ENCODE data around the gene NPAS3. TPM values are rescaled to one million over a fixed set of nuclear protein-coding genes. Genes with fewer than 3 reads are reported as not detected.

Gene NPAS3
- total RNA-seq, 6 experiments from 2014 or later = 0.11 to 0.83 (median 0.21) TPM; not detected in 2

DNA sequence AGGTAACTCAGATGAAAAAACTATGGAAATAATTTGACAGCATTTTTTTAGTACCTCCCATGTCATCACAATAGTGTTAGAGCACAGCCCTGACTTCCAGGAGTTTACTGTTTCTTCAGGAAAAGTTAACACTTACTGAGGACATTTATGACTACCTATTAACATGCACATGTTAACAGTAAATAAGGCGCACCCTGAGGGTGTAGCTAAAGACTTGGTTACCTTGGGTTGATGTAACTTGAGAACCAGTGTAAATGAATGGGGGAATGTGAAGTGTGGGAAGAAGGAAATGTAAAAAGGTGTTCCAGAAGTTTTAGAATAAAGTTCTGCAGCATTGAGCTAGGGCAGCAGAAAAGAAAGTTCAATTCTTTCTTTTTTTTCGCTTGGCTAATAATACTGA, 646.0 kb downstream of the NPAS3 start:
- no peaks in the 10 kb centered on the region for H3K36me3 ChIP-seq
- TF ChIP-seq CTCF (IDR thresholded peaks at IDR 0.05) (no peak), POLR2A (IDR thresholded peaks at IDR 0.05) (no peak)
- no peaks in the 10 kb centered on the region for H3K9me3 ChIP-seq
- ATAC-seq = no peak
- WGBS (ENCODE audit: insufficient coverage, low coverage, low lambda C conversion rate, missing lambda C conversion rate) = 45% methylated on average over 2 of the region's 2 CpGs
- no peak for DNase-seq
- no peak overlapping the region for H3K27ac ChIP-seq
- H3K4me3 ChIP-seq = no peak overlapping the region
- H3K4me1 ChIP-seq = no peaks in the 10 kb centered on the region
- intact Hi-C loops (cut with DNase I) = no loop called here
- no peaks in the 10 kb centered on the region for H3K27me3 ChIP-seq

DNA sequence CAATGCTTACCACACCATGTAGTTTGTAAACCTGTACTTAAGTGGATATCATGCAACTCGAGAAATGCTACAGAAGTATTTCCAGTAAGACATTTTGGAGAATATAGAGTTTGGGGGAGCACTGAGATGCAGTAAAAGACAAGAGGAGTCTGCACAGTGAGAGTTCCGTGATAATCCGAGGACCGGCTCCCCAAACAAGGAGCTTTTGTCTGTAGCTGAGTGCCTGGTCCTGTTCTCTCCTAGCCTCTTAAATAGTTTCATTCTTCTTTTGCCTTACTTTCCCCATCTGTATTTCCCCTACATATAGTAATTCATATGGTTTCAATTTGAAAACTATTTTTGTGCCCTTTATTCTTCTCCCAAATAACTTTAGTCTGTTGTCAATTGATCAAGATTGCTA, 648.1 kb downstream of the NPAS3 start:
- Histone ChIP-seq H3K27me3 (no peaks in the 10 kb centered on the region), H3K4me3 (no peak overlapping the region), H3K4me1 (no peaks in the 10 kb centered on the region), H3K36me3 (no peaks in the 10 kb centered on the region), H3K9me3 (no peaks in the 10 kb centered on the region), H3K27ac (no peak overlapping the region)
- 74% methylated on average over 4 of the region's 4 CpGs for WGBS (ENCODE audit: insufficient coverage, low coverage, low lambda C conversion rate, missing lambda C conversion rate)
- no peak for ATAC-seq
- TF ChIP-seq CTCF (IDR thresholded peaks at IDR 0.05) (no peak), POLR2A (IDR thresholded peaks at IDR 0.05) (no peak)
- no peak for DNase-seq
- intact Hi-C loops (cut with DNase I) = no loop called here

DNA sequence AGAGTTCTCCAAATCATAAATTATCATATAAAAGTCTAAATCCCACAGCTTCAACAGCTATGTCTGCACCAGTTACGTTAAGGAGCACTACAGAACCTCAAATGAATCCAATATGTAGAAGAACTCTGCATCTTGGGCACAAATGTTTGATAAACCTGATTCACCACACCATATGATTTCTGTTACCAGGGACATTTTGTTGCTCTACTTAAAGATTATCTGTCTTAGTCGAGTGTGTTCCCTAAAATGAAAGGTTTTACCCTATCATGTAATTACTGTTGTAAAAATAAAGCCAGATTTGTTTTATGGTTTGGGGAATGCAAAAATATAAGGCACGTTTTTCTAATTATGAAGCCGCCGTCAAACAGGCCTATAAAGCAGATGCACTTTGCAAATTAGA, 649.1 kb downstream of the NPAS3 start:
- no peaks in the 10 kb centered on the region for H3K4me1 ChIP-seq
- WGBS (ENCODE audit: insufficient coverage, low coverage, low lambda C conversion rate, missing lambda C conversion rate) = 60% methylated on average over 5 of the region's 5 CpGs
- DNase-seq (no peak), ATAC-seq (no peak)
- no peak overlapping the region for H3K27ac ChIP-seq
- no peak for TF ChIP-seq POLR2A (IDR thresholded peaks at IDR 0.05)
- TF ChIP-seq CTCF (IDR thresholded peaks at IDR 0.05) = no peak
- H3K36me3 ChIP-seq = no peaks in the 10 kb centered on the region
- intact Hi-C loops (cut with DNase I) = no loop called here
- H3K9me3 ChIP-seq = no peaks in the 10 kb centered on the region
- no peaks in the 10 kb centered on the region for H3K27me3 ChIP-seq
- H3K4me3 ChIP-seq = no peak overlapping the region

DNA sequence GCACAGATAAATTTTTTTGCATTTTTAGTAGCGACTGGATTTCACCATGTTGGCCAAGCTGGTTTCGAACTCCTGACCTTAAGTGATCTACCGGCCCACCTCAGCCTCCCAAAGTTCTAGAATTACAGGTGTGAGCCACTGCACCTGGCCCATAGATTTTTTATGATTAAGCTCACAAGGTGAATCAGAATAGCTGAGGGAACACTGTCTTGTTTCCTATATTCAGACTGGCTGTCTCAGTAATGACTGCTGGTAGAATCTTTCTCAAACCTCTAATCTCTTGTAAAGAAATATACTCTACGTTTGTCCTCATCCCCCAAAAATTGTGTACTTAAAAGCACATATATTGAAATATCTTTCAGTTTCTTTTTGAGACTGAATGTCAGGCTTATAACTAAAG, 650.1 kb downstream of the NPAS3 start:
- H3K36me3 ChIP-seq = no peaks in the 10 kb centered on the region
- H3K27me3 ChIP-seq = no peaks in the 10 kb centered on the region
- no peaks in the 10 kb centered on the region for H3K4me1 ChIP-seq
- no peaks in the 10 kb centered on the region for H3K9me3 ChIP-seq
- no peak overlapping the region for H3K4me3 ChIP-seq
- no peak for TF ChIP-seq POLR2A (IDR thresholded peaks at IDR 0.05)
- no peak for TF ChIP-seq CTCF (IDR thresholded peaks at IDR 0.05)
- no peak overlapping the region for H3K27ac ChIP-seq
- ATAC-seq = no peak
- no peak for DNase-seq
- intact Hi-C loops (cut with DNase I) = no loop called here
- WGBS (ENCODE audit: insufficient coverage, low coverage, low lambda C conversion rate, missing lambda C conversion rate) = 56% methylated on average over 4 of the region's 4 CpGs

- ATAC-seq = peak in 1 of 4 donors; percentile 75
These were observed 650.7 kb downstream of the NPAS3 start for GRCh38 chr14:33589334-33589733.

More at GRCh38 chr14:33589334-33589733, 650.7 kb downstream of the NPAS3 start:
- H3K4me1 ChIP-seq = no peaks in the 10 kb centered on the region
- intact Hi-C loops (cut with DNase I) = no loop called here
- DNase-seq = no peak
- H3K9me3 ChIP-seq = no peaks in the 10 kb centered on the region
- 40% methylated on average over 3 of the region's 3 CpGs for WGBS (ENCODE audit: insufficient coverage, low coverage, low lambda C conversion rate, missing lambda C conversion rate)
- no peak for TF ChIP-seq CTCF (IDR thresholded peaks at IDR 0.05)
- no peak overlapping the region for H3K4me3 ChIP-seq
- no peaks in the 10 kb centered on the region for H3K27me3 ChIP-seq
- no peak overlapping the region for H3K27ac ChIP-seq
- no peaks in the 10 kb centered on the region for H3K36me3 ChIP-seq
